ENCODE measurements around the gene GPR18. TPM values are rescaled to one million over a fixed set of nuclear protein-coding genes. Genes with fewer than 3 reads are reported as not detected.

Gene GPR18
- total RNA-seq, 1 experiment from 2014 or later, result not detected

GRCh38 chr13:99215184-99215830, 42.9 kb downstream of the GPR18 start:
- peaks cover 99% of the 10 kb centered on the region for H4K20me1 ChIP-seq (ENCODE audit: insufficient read depth)
- H3K27me3 ChIP-seq (ENCODE audit: insufficient read depth, low read depth), result no peaks in the 10 kb centered on the region
- DNase-seq, result peak in 1 of 2 experiments; percentile 9
- peaks cover 100% of the 10 kb centered on the region for H3K79me2 ChIP-seq (ENCODE audit: low read depth)
- no peaks in the 10 kb centered on the region for H3K9me2 ChIP-seq (ENCODE audit: insufficient read depth)
- CTCF ChIA-PET, result no interaction called here
- no peak overlapping the region for H3K4me2 ChIP-seq
- H3K4me3 ChIP-seq, result no peak overlapping the region
- TF ChIP-seq EZH2 (IDR thresholded peaks at IDR 0.05; ENCODE audit: low read depth) (no peak), CTCF (conservative IDR thresholded peaks at IDR 0.05) (no peak)
- no peak overlapping the region for H3K27ac ChIP-seq
- BruUV-seq (replicated peaks), result no TSS peak
- H3F3A ChIP-seq (ENCODE audit: insufficient read depth, low read depth), result peaks cover 1% of the 10 kb centered on the region
- POLR2A ChIA-PET (ENCODE audit: unreplicated experiment), result no interaction called here
- no peaks in the 10 kb centered on the region for H3K9me3 ChIP-seq (ENCODE audit: insufficient read depth, low read depth)
- intact Hi-C loops (cut with micrococcal nuclease; ENCODE audit: unreplicated experiment), result no loop called here
- H3K36me3 ChIP-seq (ENCODE audit: low read depth), result peaks cover 16% of the 10 kb centered on the region; the same call in 1 of the 2 replicates
- no peaks in the 10 kb centered on the region for H3K4me1 ChIP-seq (replicated peaks; ENCODE audit: insufficient read depth)
- H2AFZ ChIP-seq, result no peak overlapping the region

GRCh38 chr13:99214731-99215130, 43.4 kb downstream of the GPR18 start:
- Histone ChIP-seq H3K4me3 (no peak overlapping the region), H3K79me2 (ENCODE audit: low read depth) (peaks cover 100% of the 10 kb centered on the region), H3K9me3 (ENCODE audit: insufficient read depth, low read depth) (no peaks in the 10 kb centered on the region), H3K4me1 (replicated peaks; ENCODE audit: insufficient read depth) (no peaks in the 10 kb centered on the region), H4K20me1 (ENCODE audit: insufficient read depth) (peaks cover 98% of the 10 kb centered on the region), H2AFZ (no peak overlapping the region), H3K9me2 (ENCODE audit: insufficient read depth) (no peaks in the 10 kb centered on the region), H3K4me2 (no peak overlapping the region), H3K36me3 (ENCODE audit: low read depth) (peaks cover 20% of the 10 kb centered on the region), H3K27me3 (ENCODE audit: insufficient read depth, low read depth) (no peaks in the 10 kb centered on the region), H3F3A (ENCODE audit: insufficient read depth, low read depth) (peaks cover 7% of the 10 kb centered on the region), H3K27ac (no peak overlapping the region)
- POLR2A ChIA-PET (ENCODE audit: unreplicated experiment), result no interaction called here
- TF ChIP-seq EZH2 (IDR thresholded peaks at IDR 0.05; ENCODE audit: low read depth), result no peak
- TF ChIP-seq CTCF (conservative IDR thresholded peaks at IDR 0.05), result no peak
- intact Hi-C loops (cut with micrococcal nuclease; ENCODE audit: unreplicated experiment), result no loop called here
- CTCF ChIA-PET, result no interaction called here
- DNase-seq, result peak in 1 of 2 experiments; percentile 31
- no TSS peak for BruUV-seq (replicated peaks)

GRCh38 chr13:99214232-99214631, 43.9 kb downstream of the GPR18 start:
- POLR2A ChIA-PET (ENCODE audit: unreplicated experiment), result no interaction called here

More at GRCh38 chr13:99214232-99214631, 43.9 kb downstream of the GPR18 start:
- Histone ChIP-seq H3K4me3 (no peak overlapping the region), H3K9me2 (ENCODE audit: insufficient read depth) (no peaks in the 10 kb centered on the region), H2AFZ (no peak overlapping the region), H3K27me3 (ENCODE audit: insufficient read depth, low read depth) (no peaks in the 10 kb centered on the region), H3F3A (ENCODE audit: insufficient read depth, low read depth) (peaks cover 7% of the 10 kb centered on the region; the same call in 1 of the 2 replicates), H3K27ac (no peak overlapping the region), H4K20me1 (ENCODE audit: insufficient read depth) (peaks cover 98% of the 10 kb centered on the region), H3K4me1 (replicated peaks; ENCODE audit: insufficient read depth) (no peaks in the 10 kb centered on the region), H3K9me3 (ENCODE audit: insufficient read depth, low read depth) (no peaks in the 10 kb centered on the region), H3K36me3 (ENCODE audit: low read depth) (peaks cover 18% of the 10 kb centered on the region), H3K4me2 (no peak overlapping the region), H3K79me2 (ENCODE audit: low read depth) (peaks cover 100% of the 10 kb centered on the region)
- TF ChIP-seq EZH2 (IDR thresholded peaks at IDR 0.05; ENCODE audit: low read depth) (no peak), CTCF (conservative IDR thresholded peaks at IDR 0.05) (no peak)
- peak; percentile 2 to 5 for DNase-seq
- BruUV-seq (replicated peaks), result no TSS peak
- intact Hi-C loops (cut with micrococcal nuclease; ENCODE audit: unreplicated experiment), result no loop called here
- CTCF ChIA-PET, result no interaction called here

All from PC-9 (cell line).